GM23338 (cell line): ENCODE results near the gene KRTAP12-2.

Experiments used
- CTCF ChIP-seq, 2 experiments: fragments of 200-600 bp in 1 of 2; sonication (generic) in 1 of 2; conservative IDR thresholded peaks; 2 replicates each; pipeline versions ENCODE4 v1.5.1 to v1.6.1; 2016 to 2017; ENCODE audit warnings: antibody characterized with exemption in 2 of 2, low read depth in 2 of 2, mild to moderate bottlenecking in 2 of 2, moderate library complexity in 1 of 2
- POLR2AphosphoS5 ChIP-seq: IDR thresholded peaks from 2 replicates; pipeline ENCODE4 v1.6.1; 2016; ENCODE audit warnings: antibody characterized with exemption, low read depth
- REST ChIP-seq: IDR thresholded peaks from one replicate; pipeline ENCODE4 v1.6.1; 2018; ENCODE audit warnings: antibody characterized with exemption; ENCODE audit not compliant: unreplicated experiment
- ZNF462 ChIP-seq: fragments of 250-450 bp; sonication (Bioruptor Pico); IDR thresholded peaks from 2 replicates; pipeline ENCODE4 v1.5.0; 2020; ENCODE audit warnings: mild to moderate bottlenecking, moderate library complexity

- TF ChIP-seq POLR2AphosphoS5 (no peak), CTCF (conservative IDR thresholded peaks at IDR 0.05; ENCODE audit: low read depth in 2 of 2) (no peak), ZNF462 (CRISPR knock-in tag) (no peak), REST (no peak)
These were observed 27.4 kb downstream of the KRTAP12-2 start for GRCh38 chr21:44639331-44639655.
